HL-60 (cell line): ENCODE measurements around the gene SIPA1L3.

ENCODE experiments used
- GABPA ChIP-seq: IDR thresholded peaks from 2 replicates; pipeline ENCODE4 v1.6.1; 2012; ENCODE audit warnings: low read depth
- POLR2AphosphoS5 ChIP-seq: IDR thresholded peaks from 2 replicates; pipeline ENCODE4 v1.6.1; 2012; ENCODE audit warnings: low read depth
- SPI1 ChIP-seq: IDR thresholded peaks from 2 replicates; pipeline ENCODE4 v1.6.1; 2012; ENCODE audit warnings: low read depth, mild to moderate bottlenecking, borderline replicate concordance
- TF ChIP-seq, protein P1 (sequence below): IDR thresholded peaks from one replicate; pipeline ENCODE4 v1.5.1; 2011; ENCODE audit warnings: low read length, control low read depth, inconsistent platforms; ENCODE audit not compliant: insufficient read depth
- TF ChIP-seq, protein P2 (sequence below): IDR thresholded peaks from 2 replicates; pipeline ENCODE4 v1.6.1; 2012; ENCODE audit warnings: low read depth; ENCODE audit not compliant: insufficient replicate concordance

DNA sequence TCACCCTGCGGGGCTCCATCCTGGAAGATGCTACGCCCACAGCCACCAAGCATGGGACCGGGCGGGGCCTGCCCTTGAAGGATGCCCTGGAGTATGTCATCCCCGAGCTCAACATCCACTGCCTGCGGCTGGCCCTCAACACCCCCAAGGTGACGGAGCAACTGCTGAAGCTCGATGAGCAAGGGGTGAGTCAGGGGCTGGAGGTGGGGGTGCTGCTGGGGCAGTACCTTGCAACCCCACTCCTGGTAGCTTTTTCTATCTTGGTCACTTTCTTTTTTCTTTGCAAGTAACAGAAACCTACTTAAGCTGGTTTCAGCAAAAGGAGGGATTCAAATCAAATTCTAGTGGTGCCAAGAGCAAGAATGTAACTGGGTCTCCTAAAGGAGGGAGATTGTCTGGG is 193.0 kb downstream of the SIPA1L3 start:
- TF ChIP-seq, protein P1, sequence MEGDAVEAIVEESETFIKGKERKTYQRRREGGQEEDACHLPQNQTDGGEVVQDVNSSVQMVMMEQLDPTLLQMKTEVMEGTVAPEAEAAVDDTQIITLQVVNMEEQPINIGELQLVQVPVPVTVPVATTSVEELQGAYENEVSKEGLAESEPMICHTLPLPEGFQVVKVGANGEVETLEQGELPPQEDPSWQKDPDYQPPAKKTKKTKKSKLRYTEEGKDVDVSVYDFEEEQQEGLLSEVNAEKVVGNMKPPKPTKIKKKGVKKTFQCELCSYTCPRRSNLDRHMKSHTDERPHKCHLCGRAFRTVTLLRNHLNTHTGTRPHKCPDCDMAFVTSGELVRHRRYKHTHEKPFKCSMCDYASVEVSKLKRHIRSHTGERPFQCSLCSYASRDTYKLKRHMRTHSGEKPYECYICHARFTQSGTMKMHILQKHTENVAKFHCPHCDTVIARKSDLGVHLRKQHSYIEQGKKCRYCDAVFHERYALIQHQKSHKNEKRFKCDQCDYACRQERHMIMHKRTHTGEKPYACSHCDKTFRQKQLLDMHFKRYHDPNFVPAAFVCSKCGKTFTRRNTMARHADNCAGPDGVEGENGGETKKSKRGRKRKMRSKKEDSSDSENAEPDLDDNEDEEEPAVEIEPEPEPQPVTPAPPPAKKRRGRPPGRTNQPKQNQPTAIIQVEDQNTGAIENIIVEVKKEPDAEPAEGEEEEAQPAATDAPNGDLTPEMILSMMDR: no peak
- no peak for TF ChIP-seq SPI1
- TF ChIP-seq POLR2AphosphoS5: no peak
- TF ChIP-seq, protein P2, sequence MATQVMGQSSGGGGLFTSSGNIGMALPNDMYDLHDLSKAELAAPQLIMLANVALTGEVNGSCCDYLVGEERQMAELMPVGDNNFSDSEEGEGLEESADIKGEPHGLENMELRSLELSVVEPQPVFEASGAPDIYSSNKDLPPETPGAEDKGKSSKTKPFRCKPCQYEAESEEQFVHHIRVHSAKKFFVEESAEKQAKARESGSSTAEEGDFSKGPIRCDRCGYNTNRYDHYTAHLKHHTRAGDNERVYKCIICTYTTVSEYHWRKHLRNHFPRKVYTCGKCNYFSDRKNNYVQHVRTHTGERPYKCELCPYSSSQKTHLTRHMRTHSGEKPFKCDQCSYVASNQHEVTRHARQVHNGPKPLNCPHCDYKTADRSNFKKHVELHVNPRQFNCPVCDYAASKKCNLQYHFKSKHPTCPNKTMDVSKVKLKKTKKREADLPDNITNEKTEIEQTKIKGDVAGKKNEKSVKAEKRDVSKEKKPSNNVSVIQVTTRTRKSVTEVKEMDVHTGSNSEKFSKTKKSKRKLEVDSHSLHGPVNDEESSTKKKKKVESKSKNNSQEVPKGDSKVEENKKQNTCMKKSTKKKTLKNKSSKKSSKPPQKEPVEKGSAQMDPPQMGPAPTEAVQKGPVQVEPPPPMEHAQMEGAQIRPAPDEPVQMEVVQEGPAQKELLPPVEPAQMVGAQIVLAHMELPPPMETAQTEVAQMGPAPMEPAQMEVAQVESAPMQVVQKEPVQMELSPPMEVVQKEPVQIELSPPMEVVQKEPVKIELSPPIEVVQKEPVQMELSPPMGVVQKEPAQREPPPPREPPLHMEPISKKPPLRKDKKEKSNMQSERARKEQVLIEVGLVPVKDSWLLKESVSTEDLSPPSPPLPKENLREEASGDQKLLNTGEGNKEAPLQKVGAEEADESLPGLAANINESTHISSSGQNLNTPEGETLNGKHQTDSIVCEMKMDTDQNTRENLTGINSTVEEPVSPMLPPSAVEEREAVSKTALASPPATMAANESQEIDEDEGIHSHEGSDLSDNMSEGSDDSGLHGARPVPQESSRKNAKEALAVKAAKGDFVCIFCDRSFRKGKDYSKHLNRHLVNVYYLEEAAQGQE: no peak
- TF ChIP-seq GABPA: no peak
